Body of pancreas (tissue), 4 donors: ENCODE results near the gene SPINK5.

Experiments used
- POLR2A ChIP-seq, 3 donors: fragments of 450-650 bp; IDR thresholded peaks; one replicate each; pipeline ENCODE4 v1.6.1; 2016; ENCODE audit warnings: antibody characterized with exemption in 3 of 3, mild to moderate bottlenecking in 2 of 3
- TF ChIP-seq, protein P1 (sequence below), 7 experiments: fragments of 450-650 bp in 4 of 7; fragments of 200-600 bp in 3 of 7; sonication (generic) in 3 of 7; IDR thresholded peaks; one replicate each; pipeline ENCODE4 v1.5.1; 2016 to 2019; ENCODE audit warnings: antibody characterized with exemption in 7 of 7

DNA sequence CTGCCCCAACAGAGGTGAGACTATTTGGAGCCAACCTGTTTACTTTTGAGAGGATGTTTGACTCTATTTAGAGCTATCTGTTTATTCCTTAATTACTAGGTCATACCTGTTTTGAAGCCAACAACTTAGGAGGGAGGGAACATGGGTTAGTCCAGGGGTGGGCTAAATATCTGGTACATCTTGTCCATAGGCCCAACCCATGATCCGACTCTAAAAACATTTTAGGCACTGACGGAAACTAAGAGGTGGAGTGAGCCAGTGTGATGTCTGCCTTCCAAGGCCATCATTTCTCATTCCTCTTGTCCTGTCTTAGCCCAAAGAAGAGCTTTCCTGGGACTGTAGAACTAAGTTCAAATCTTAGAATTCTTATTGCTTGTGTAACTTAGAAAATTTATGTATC is 8.4 kb downstream of the SPINK5 start:
- no peak for TF ChIP-seq POLR2A (IDR thresholded peaks at IDR 0.05)
- TF ChIP-seq, protein P1, sequence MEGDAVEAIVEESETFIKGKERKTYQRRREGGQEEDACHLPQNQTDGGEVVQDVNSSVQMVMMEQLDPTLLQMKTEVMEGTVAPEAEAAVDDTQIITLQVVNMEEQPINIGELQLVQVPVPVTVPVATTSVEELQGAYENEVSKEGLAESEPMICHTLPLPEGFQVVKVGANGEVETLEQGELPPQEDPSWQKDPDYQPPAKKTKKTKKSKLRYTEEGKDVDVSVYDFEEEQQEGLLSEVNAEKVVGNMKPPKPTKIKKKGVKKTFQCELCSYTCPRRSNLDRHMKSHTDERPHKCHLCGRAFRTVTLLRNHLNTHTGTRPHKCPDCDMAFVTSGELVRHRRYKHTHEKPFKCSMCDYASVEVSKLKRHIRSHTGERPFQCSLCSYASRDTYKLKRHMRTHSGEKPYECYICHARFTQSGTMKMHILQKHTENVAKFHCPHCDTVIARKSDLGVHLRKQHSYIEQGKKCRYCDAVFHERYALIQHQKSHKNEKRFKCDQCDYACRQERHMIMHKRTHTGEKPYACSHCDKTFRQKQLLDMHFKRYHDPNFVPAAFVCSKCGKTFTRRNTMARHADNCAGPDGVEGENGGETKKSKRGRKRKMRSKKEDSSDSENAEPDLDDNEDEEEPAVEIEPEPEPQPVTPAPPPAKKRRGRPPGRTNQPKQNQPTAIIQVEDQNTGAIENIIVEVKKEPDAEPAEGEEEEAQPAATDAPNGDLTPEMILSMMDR (IDR thresholded peaks at IDR 0.05) = no peak
